ENCODE results near the gene SLC1A4.
"Not testable (repeated sequence)": the region's sequence is repeated elsewhere in the genome, so short reads cannot be mapped to it uniquely, and the experiment has no call there.

Gene SLC1A4

GRCh38 chr2:64951306-64951953, 37.8 kb upstream of the SLC1A4 start:
- Histone ChIP-seq H3K27ac (ENCODE audit: low read length) (no peak overlapping the region), H3K4me1 (ENCODE audit: insufficient read depth, low read length) (no peaks in the 10 kb centered on the region; the same call in 1 of the 2 replicates), H3K36me3 (ENCODE audit: insufficient read depth, low read depth, low read length) (no peaks in the 10 kb centered on the region)

GRCh38 chr2:64952096-64952495, 37.1 kb upstream of the SLC1A4 start:
- no peaks in the 10 kb centered on the region for H3K9me3 ChIP-seq (ENCODE audit: insufficient read depth, low read depth, low read length)
- H3K9ac ChIP-seq (ENCODE audit: low read depth, low read length): no peak overlapping the region
- no peak overlapping the region for H3K4me3 ChIP-seq (ENCODE audit: low read length)
- H3K4me1 ChIP-seq (ENCODE audit: insufficient read depth, low read length): no peaks in the 10 kb centered on the region; the same call in 1 of the 2 replicates
- no peaks in the 10 kb centered on the region for H3K27me3 ChIP-seq (ENCODE audit: insufficient read depth, low read length)
- H3K27ac ChIP-seq (ENCODE audit: low read length): no peak overlapping the region
- H3K36me3 ChIP-seq (ENCODE audit: insufficient read depth, low read depth, low read length): no peaks in the 10 kb centered on the region

More at GRCh38 chr2:64951306-64951953, 37.8 kb upstream of the SLC1A4 start:
- Histone ChIP-seq H3K4me3 (ENCODE audit: low read length) (no peak overlapping the region), H3K27me3 (ENCODE audit: insufficient read depth, low read length) (no peaks in the 10 kb centered on the region), H3K9me3 (ENCODE audit: insufficient read depth, low read depth, low read length) (no peaks in the 10 kb centered on the region), H3K9ac (ENCODE audit: low read depth, low read length) (no peak overlapping the region)

- Histone ChIP-seq H3K36me3 (ENCODE audit: insufficient read depth, low read depth, low read length) (no peaks in the 10 kb centered on the region), H3K9me3 (ENCODE audit: insufficient read depth, low read depth, low read length) (no peaks in the 10 kb centered on the region), H3K4me1 (ENCODE audit: insufficient read depth, low read length) (no peaks in the 10 kb centered on the region; the same call in 1 of the 2 replicates), H3K9ac (ENCODE audit: low read depth, low read length) (no peak overlapping the region), H3K4me3 (ENCODE audit: low read length) (no peak overlapping the region), H3K27ac (ENCODE audit: low read length) (no peak overlapping the region), H3K27me3 (ENCODE audit: insufficient read depth, low read length) (no peaks in the 10 kb centered on the region)
These were observed 36.4 kb upstream of the SLC1A4 start for GRCh38 chr2:64952511-64953482.

- no peak overlapping the region for H3K4me3 ChIP-seq (ENCODE audit: low read length)
- H3K9ac ChIP-seq (ENCODE audit: low read depth, low read length): no peak overlapping the region
- no peak overlapping the region for H3K27ac ChIP-seq (ENCODE audit: low read length)
- H3K36me3 ChIP-seq (ENCODE audit: insufficient read depth, low read depth, low read length): no peaks in the 10 kb centered on the region
- no peaks in the 10 kb centered on the region for H3K27me3 ChIP-seq (ENCODE audit: insufficient read depth, low read length)
- no peaks in the 10 kb centered on the region for H3K9me3 ChIP-seq (ENCODE audit: insufficient read depth, low read depth, low read length)
- no peaks in the 10 kb centered on the region; the same call in 1 of the 2 replicates for H3K4me1 ChIP-seq (ENCODE audit: insufficient read depth, low read length)
These were observed 33.7 kb upstream of the SLC1A4 start for GRCh38 chr2:64955467-64955866.

GRCh38 chr2:64957109-64957903, 31.9 kb upstream of the SLC1A4 start:
- no peak overlapping the region for H3K9ac ChIP-seq (ENCODE audit: low read depth, low read length)
- no peaks in the 10 kb centered on the region for H3K4me1 ChIP-seq (ENCODE audit: insufficient read depth, low read length)
- H3K27me3 ChIP-seq (ENCODE audit: insufficient read depth, low read length): no peaks in the 10 kb centered on the region
- no peak overlapping the region for H3K27ac ChIP-seq (ENCODE audit: low read length)
- H3K4me3 ChIP-seq (ENCODE audit: low read length): no peak overlapping the region
- no peaks in the 10 kb centered on the region for H3K9me3 ChIP-seq (ENCODE audit: insufficient read depth, low read depth, low read length)
- no peaks in the 10 kb centered on the region for H3K36me3 ChIP-seq (ENCODE audit: insufficient read depth, low read depth, low read length)

GRCh38 chr2:64958556-64958955, 30.6 kb upstream of the SLC1A4 start:
- H3K4me1 ChIP-seq (ENCODE audit: insufficient read depth, low read length): no peaks in the 10 kb centered on the region
- H3K4me3 ChIP-seq (ENCODE audit: low read length): no peak overlapping the region
- no peaks in the 10 kb centered on the region for H3K27me3 ChIP-seq (ENCODE audit: insufficient read depth, low read length)
- H3K9me3 ChIP-seq (ENCODE audit: insufficient read depth, low read depth, low read length): no peaks in the 10 kb centered on the region
- H3K9ac ChIP-seq (ENCODE audit: low read depth, low read length): no peak overlapping the region
- no peaks in the 10 kb centered on the region for H3K36me3 ChIP-seq (ENCODE audit: insufficient read depth, low read depth, low read length)
- no peak overlapping the region for H3K27ac ChIP-seq (ENCODE audit: low read length)

GRCh38 chr2:64960819-64961218, 28.4 kb upstream of the SLC1A4 start:
- H3K27ac ChIP-seq (ENCODE audit: low read length): no peak overlapping the region
- H3K9ac ChIP-seq (ENCODE audit: low read depth, low read length): no peak overlapping the region
- no peak overlapping the region for H3K4me3 ChIP-seq (ENCODE audit: low read length)
- H3K27me3 ChIP-seq (ENCODE audit: insufficient read depth, low read length): no peaks in the 10 kb centered on the region
- no peaks in the 10 kb centered on the region for H3K9me3 ChIP-seq (ENCODE audit: insufficient read depth, low read depth, low read length)
- no peaks in the 10 kb centered on the region for H3K4me1 ChIP-seq (ENCODE audit: insufficient read depth, low read length)
- H3K36me3 ChIP-seq (ENCODE audit: insufficient read depth, low read depth, low read length): no peaks in the 10 kb centered on the region

- H3K27ac ChIP-seq (ENCODE audit: low read length); H3K27me3 ChIP-seq (ENCODE audit: insufficient read depth, low read length); H3K9ac ChIP-seq (ENCODE audit: low read depth, low read length); H3K4me1 ChIP-seq (ENCODE audit: insufficient read depth, low read length); H3K4me3 ChIP-seq (ENCODE audit: low read length); H3K9me3 ChIP-seq (ENCODE audit: insufficient read depth, low read depth, low read length); H3K36me3 ChIP-seq (ENCODE audit: insufficient read depth, low read depth, low read length): not testable (repeated sequence)
These were observed 26.1 kb upstream of the SLC1A4 start for GRCh38 chr2:64963138-64963537.

GRCh38 chr2:64963719-64964118, 25.5 kb upstream of the SLC1A4 start:
- H3K27me3 ChIP-seq (ENCODE audit: insufficient read depth, low read length): no peaks in the 10 kb centered on the region
- H3K9ac ChIP-seq (ENCODE audit: low read depth, low read length): no peak overlapping the region
- no peak overlapping the region for H3K4me3 ChIP-seq (ENCODE audit: low read length)
- H3K27ac ChIP-seq (ENCODE audit: low read length): no peak overlapping the region
- H3K4me1 ChIP-seq (ENCODE audit: insufficient read depth, low read length): no peaks in the 10 kb centered on the region
- no peaks in the 10 kb centered on the region for H3K9me3 ChIP-seq (ENCODE audit: insufficient read depth, low read depth, low read length)
- H3K36me3 ChIP-seq (ENCODE audit: insufficient read depth, low read depth, low read length): no peaks in the 10 kb centered on the region

GRCh38 chr2:64966017-64966416, 23.2 kb upstream of the SLC1A4 start:
- Histone ChIP-seq H3K27me3 (ENCODE audit: insufficient read depth, low read length) (no peaks in the 10 kb centered on the region), H3K4me3 (ENCODE audit: low read length) (no peak overlapping the region), H3K36me3 (ENCODE audit: insufficient read depth, low read depth, low read length) (no peaks in the 10 kb centered on the region), H3K4me1 (ENCODE audit: insufficient read depth, low read length) (no peaks in the 10 kb centered on the region), H3K9me3 (ENCODE audit: insufficient read depth, low read depth, low read length) (no peaks in the 10 kb centered on the region), H3K27ac (ENCODE audit: low read length) (no peak overlapping the region), H3K9ac (ENCODE audit: low read depth, low read length) (no peak overlapping the region)

GRCh38 chr2:64966839-64967238, 22.4 kb upstream of the SLC1A4 start:
- H3K9me3 ChIP-seq (ENCODE audit: insufficient read depth, low read depth, low read length): no peaks in the 10 kb centered on the region
- H3K36me3 ChIP-seq (ENCODE audit: insufficient read depth, low read depth, low read length): no peaks in the 10 kb centered on the region
- H3K4me1 ChIP-seq (ENCODE audit: insufficient read depth, low read length): no peaks in the 10 kb centered on the region
- no peak overlapping the region for H3K4me3 ChIP-seq (ENCODE audit: low read length)
- H3K27ac ChIP-seq (ENCODE audit: low read length): no peak overlapping the region
- H3K9ac ChIP-seq (ENCODE audit: low read depth, low read length): no peak overlapping the region
- no peaks in the 10 kb centered on the region for H3K27me3 ChIP-seq (ENCODE audit: insufficient read depth, low read length)
